Neural cell (in vitro differentiated cells): ENCODE measurements around the gene AGBL5. TPM values are rescaled to one million over a fixed set of nuclear protein-coding genes. Genes with fewer than 3 reads are reported as not detected.

Source experiments
- H2AFZ ChIP-seq: fragments of 200-600, 300-800 bp; sonication (generic), shearing (Covaris generic); 2 replicates; pipeline ENCODE4 v1.6.0; 2014; ENCODE audit warnings: low read depth, mild to moderate bottlenecking, antibody characterized with exemption, low read length, moderate library complexity
- H3F3A ChIP-seq: fragments of 200-600 bp; shearing (Covaris generic); 2 replicates; pipeline ENCODE4 v1.6.1; 2016; ENCODE audit warnings: mild to moderate bottlenecking, moderate library complexity, mixed read lengths, antibody characterized with exemption, low read length; ENCODE audit not compliant: insufficient read depth, poor library complexity, severe bottlenecking
- H3K27ac ChIP-seq: fragments of 200-600, 300-800 bp; sonication (generic), shearing (Covaris generic); 2 replicates; pipeline ENCODE4 v1.5.1; 2014; ENCODE audit warnings: mild to moderate bottlenecking, low read length, moderate library complexity
- H3K27me3 ChIP-seq: fragments of 300-800, 200-600 bp; sonication (generic), shearing (Covaris generic); 2 replicates; pipeline ENCODE4 v1.6.0; 2014; ENCODE audit warnings: mild to moderate bottlenecking, low read depth, low read length, moderate library complexity; ENCODE audit not compliant: insufficient read depth
- H3K36me3 ChIP-seq: fragments of 300-800, 200-600 bp; sonication (generic), shearing (Covaris generic); 2 replicates; pipeline ENCODE4 v1.5.1; 2014; ENCODE audit warnings: mild to moderate bottlenecking, antibody characterized with exemption, low read length, moderate library complexity; ENCODE audit not compliant: insufficient read depth
- H3K4me2 ChIP-seq: fragments of 300-800, 200-600 bp; sonication (generic), shearing (Covaris generic); 2 replicates; pipeline ENCODE4 v1.6.0; 2014; ENCODE audit warnings: mild to moderate bottlenecking, low read length
- H3K4me3 ChIP-seq: fragments of 300-800, 200-600 bp; sonication (generic), shearing (Covaris generic); 2 replicates; pipeline ENCODE4 v1.5.1; 2014; ENCODE audit warnings: mild to moderate bottlenecking, low read length, moderate library complexity
- H3K79me2 ChIP-seq: fragments of 200-600 bp; shearing (Covaris generic); replicated peaks from 2 replicates; pipeline ENCODE4 v1.6.0; 2014; ENCODE audit warnings: mild to moderate bottlenecking, low read length, moderate library complexity; ENCODE audit not compliant: insufficient read depth
- H3K9ac ChIP-seq: fragments of 300-800, 200-600 bp; sonication (generic), shearing (Covaris generic); 2 replicates; pipeline ENCODE4 v1.6.1; 2016; ENCODE audit warnings: mild to moderate bottlenecking, low read length, mixed read lengths
- H3K9me2 ChIP-seq: fragments of 200-600 bp; shearing (Covaris generic); 2 replicates; pipeline ENCODE4 v1.6.1; 2016; ENCODE audit warnings: mild to moderate bottlenecking, low read length, mixed read lengths; ENCODE audit not compliant: insufficient read depth
- H3K9me3 ChIP-seq: fragments of 200-600, 300-800 bp; sonication (generic), shearing (Covaris generic); 2 replicates; pipeline ENCODE4 v1.6.1; 2016; ENCODE audit warnings: mild to moderate bottlenecking, mixed run types, low read length, moderate library complexity, mixed read lengths
- H4K20me1 ChIP-seq: fragments of 200-600 bp; shearing (Covaris generic); 2 replicates; pipeline ENCODE4 v1.6.1; 2016; ENCODE audit warnings: mild to moderate bottlenecking, mixed run types; ENCODE audit not compliant: insufficient read depth
- CTCF ChIP-seq: fragments of 450-650 bp; IDR thresholded peaks from 2 replicates; pipeline ENCODE4 v1.5.1; 2014; ENCODE audit warnings: antibody characterized with exemption, mild to moderate bottlenecking, moderate library complexity; ENCODE audit not compliant: poor library complexity, severe bottlenecking
- EP300 ChIP-seq: fragments of 450-650 bp; conservative IDR thresholded peaks from 2 replicates; pipeline ENCODE4 v1.6.1; 2014; ENCODE audit warnings: antibody characterized with exemption, mild to moderate bottlenecking, moderate library complexity; ENCODE audit not compliant: poor library complexity, severe bottlenecking
- EZH2 ChIP-seq: fragments of 200-600, 300-800 bp; shearing (Covaris generic), sonication (generic); IDR thresholded peaks from 2 replicates; pipeline ENCODE4 v1.6.1; 2014; ENCODE audit warnings: antibody characterized with exemption, low read length, borderline replicate concordance, mild to moderate bottlenecking; ENCODE audit not compliant: insufficient read depth, poor library complexity, severe bottlenecking
- MXI1 ChIP-seq: fragments of 450-650 bp; conservative IDR thresholded peaks from 2 replicates; pipeline ENCODE4 v1.6.1; 2014; ENCODE audit warnings: antibody characterized with exemption, mild to moderate bottlenecking; ENCODE audit not compliant: poor library complexity, severe bottlenecking
- POLR2AphosphoS5 ChIP-seq: IDR thresholded peaks from 2 replicates; pipeline ENCODE4 v1.6.1; 2012
- RAD21 ChIP-seq: fragments of 450-650 bp; conservative IDR thresholded peaks from 2 replicates; pipeline ENCODE4 v1.6.1; 2014; ENCODE audit warnings: antibody characterized with exemption, mild to moderate bottlenecking, moderate library complexity
- REST ChIP-seq: IDR thresholded peaks from 2 replicates; pipeline ENCODE4 v1.6.1; 2012; ENCODE audit warnings: borderline replicate concordance
- SMC3 ChIP-seq: fragments of 450-650 bp; conservative IDR thresholded peaks from 2 replicates; pipeline ENCODE4 v1.6.1; 2014; ENCODE audit warnings: antibody characterized with exemption, mild to moderate bottlenecking, moderate library complexity; ENCODE audit not compliant: poor library complexity
- TAF1 ChIP-seq: IDR thresholded peaks from 2 replicates; pipeline ENCODE4 v1.6.1; 2012; ENCODE audit warnings: low read depth
- polyA plus RNA-seq: library from polyadenylated mRNA; depleted of rRNA; stranded (reverse); fragments of >200 nt; gene quantifications from 2 replicates; pipeline ENCODE4 v1.2.3, GENCODE V29; 2014

Gene AGBL5
- polyA plus RNA-seq, 1 donor from 2014 or later = 34.3 TPM

DNA sequence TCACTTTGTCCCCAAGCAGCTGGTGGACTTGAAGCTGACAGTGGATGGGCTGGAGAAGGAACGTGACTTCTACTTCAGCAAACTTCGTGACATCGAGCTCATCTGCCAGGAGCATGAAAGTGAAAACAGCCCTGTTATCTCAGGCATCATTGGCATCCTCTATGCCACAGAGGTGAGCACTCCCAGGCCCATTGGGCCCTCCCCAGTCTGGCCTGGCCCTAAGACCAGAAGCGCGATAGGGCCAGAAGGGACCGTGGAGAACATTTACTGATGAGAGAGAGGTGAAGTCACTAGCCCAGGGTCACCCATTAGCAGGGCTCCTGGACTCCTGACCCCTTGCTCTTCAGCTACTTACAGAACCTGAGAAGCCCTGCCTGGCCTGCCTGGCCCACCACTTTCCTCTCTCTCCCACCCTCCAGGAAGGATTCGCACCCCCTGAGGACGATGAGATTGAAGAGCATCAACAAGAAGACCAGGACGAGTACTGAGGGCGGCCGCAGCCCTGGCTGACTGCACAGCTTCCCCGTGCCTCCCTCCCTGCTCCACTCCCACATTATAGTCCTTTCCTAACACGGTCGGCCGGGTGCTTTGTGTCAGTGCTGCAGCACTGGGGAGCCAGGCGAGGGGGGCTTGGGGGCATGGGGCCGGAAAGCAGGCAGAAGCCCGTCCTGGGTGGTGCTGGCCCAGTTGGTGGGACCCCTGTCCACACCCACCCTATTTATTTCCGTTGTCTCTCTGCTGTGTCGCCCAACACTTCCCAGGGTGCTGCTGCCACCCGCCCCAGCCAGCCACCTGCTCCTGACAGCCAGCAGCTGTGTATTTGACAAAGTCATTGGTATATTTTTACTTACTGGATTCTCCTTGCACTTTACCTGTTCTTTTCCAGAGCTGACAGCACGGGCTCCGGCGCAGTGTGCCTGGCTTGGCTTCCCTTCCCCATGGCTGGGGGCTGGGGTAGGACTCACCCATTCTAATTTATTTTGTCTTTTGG lies 25.3 kb upstream of the AGBL5 start:
- H4K20me1 ChIP-seq = peaks cover 6% of the 10 kb centered on the region
- no peak overlapping the region for H3K27ac ChIP-seq
- no peak overlapping the region for H3K9ac ChIP-seq
- TF ChIP-seq CTCF (no peak), MXI1 (no peak), POLR2AphosphoS5 (no peak), EP300 (no peak), SMC3 (no peak), EZH2 (no peak), TAF1 (no peak)
- no peaks in the 10 kb centered on the region for H3K9me2 ChIP-seq
- no peaks in the 10 kb centered on the region for H3K27me3 ChIP-seq
- no peaks in the 10 kb centered on the region for H3K79me2 ChIP-seq
- H3K36me3 ChIP-seq = peaks cover 4% of the 10 kb centered on the region
- no peak overlapping the region for H3K4me3 ChIP-seq
- no peak overlapping the region for H3K4me2 ChIP-seq
- no peak overlapping the region for H2AFZ ChIP-seq
- no peaks in the 10 kb centered on the region for H3K9me3 ChIP-seq
- H3F3A ChIP-seq = no peaks in the 10 kb centered on the region

DNA sequence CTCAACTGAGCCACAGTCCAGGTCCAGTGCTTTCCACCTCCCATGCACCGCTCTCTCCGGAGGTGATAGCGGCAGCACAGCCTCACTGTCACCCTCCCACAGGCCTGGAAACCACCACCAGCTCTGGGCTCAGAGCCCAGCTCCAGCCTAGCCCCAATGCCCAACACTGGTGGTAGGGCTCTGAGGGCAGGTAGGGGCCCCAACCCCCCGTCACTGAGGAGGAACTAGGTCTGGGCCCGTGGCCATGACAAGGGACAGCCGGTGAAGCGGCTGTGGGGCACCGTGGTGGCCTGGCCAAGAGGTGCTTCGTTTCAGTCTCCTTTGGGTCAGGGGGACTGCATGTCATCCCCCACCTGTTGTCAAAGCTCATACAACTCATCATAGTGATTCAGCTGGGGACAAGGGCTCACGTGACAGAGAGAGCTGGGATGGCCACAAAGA lies 24.2 kb upstream of the AGBL5 start:
- no peaks in the 10 kb centered on the region for H3K27me3 ChIP-seq
- H3K9me2 ChIP-seq = no peaks in the 10 kb centered on the region
- H3K9ac ChIP-seq = no peak overlapping the region
- no peak overlapping the region for H3K4me2 ChIP-seq
- peaks cover 4% of the 10 kb centered on the region for H3K36me3 ChIP-seq
- no peaks in the 10 kb centered on the region for H3K79me2 ChIP-seq
- peaks cover 6% of the 10 kb centered on the region for H4K20me1 ChIP-seq
- no peaks in the 10 kb centered on the region for H3F3A ChIP-seq
- H3K27ac ChIP-seq = no peak overlapping the region
- H3K4me3 ChIP-seq = no peak overlapping the region
- H3K9me3 ChIP-seq = no peaks in the 10 kb centered on the region
- no peak overlapping the region for H2AFZ ChIP-seq
- no peak for TF ChIP-seq MXI1
- TF ChIP-seq EZH2 = no peak
- no peak for TF ChIP-seq RAD21
- no peak for TF ChIP-seq EP300
- TF ChIP-seq SMC3 = no peak
- TF ChIP-seq CTCF = no peak

DNA sequence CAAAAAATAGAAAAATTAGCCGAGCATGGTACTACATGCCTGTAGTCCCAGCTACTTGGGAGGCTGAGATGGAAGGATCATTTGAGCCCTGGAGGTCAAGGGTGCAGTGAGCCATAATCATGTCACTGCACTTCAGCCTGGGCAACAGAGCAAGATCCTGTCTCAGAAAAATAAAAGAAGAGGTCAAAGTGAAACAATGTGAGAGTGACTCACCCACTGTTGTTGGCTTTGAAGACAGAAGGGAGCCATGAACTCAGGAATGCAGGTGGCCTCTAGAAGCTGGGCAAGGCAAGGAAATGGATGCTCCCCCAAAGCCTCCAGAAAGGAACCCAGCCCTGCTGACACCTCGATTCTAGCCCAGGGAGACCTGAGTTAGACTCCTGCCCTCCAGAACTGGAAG lies 22.4 kb upstream of the AGBL5 start:
- Histone ChIP-seq H3K36me3 (no peaks in the 10 kb centered on the region), H2AFZ (no peak overlapping the region), H3K27ac (no peak overlapping the region), H3K9me2 (no peaks in the 10 kb centered on the region), H3F3A (no peaks in the 10 kb centered on the region), H3K4me3 (no peak overlapping the region), H3K27me3 (no peaks in the 10 kb centered on the region), H4K20me1 (peaks cover 2% of the 10 kb centered on the region), H3K9me3 (no peaks in the 10 kb centered on the region), H3K4me2 (no peak overlapping the region), H3K9ac (no peak overlapping the region), H3K79me2 (peaks cover 3% of the 10 kb centered on the region)
- TF ChIP-seq TAF1 (no peak), REST (no peak), SMC3 (no peak), EZH2 (no peak), POLR2AphosphoS5 (no peak), CTCF (no peak), MXI1 (no peak), EP300 (no peak), RAD21 (no peak)
